KMS-11 (cell line): ENCODE results near the gene FOCAD.
A peak's percentile ranks its signal among the peaks of the same experiment; 100 is the strongest.
"Not testable (repeated sequence)": the region's sequence is repeated elsewhere in the genome, so short reads cannot be mapped to it uniquely, and the experiment has no call there.

ENCODE experiments used
- H2AFZ ChIP-seq: fragments of 200-600 bp; sonication (generic); 2 replicates; pipeline ENCODE4 v1.6.1; 2016; ENCODE audit warnings: antibody characterized with exemption, mixed run types, low read depth
- H3K27ac ChIP-seq: fragments of 200-600 bp; sonication (generic); 2 replicates; pipeline ENCODE4 v1.6.1; 2016; ENCODE audit warnings: mild to moderate bottlenecking, mixed run types
- H3K27me3 ChIP-seq: fragments of 200-600 bp; sonication (generic); 2 replicates; pipeline ENCODE4 v1.6.1; 2017; ENCODE audit warnings: mild to moderate bottlenecking, low read depth, mixed run types, moderate library complexity; ENCODE audit not compliant: insufficient read depth
- H3K36me3 ChIP-seq: fragments of 200-600 bp; sonication (generic); 2 replicates; pipeline ENCODE4 v1.6.1; 2017; ENCODE audit warnings: mild to moderate bottlenecking, mixed run types; ENCODE audit not compliant: insufficient read depth
- H3K4me1 ChIP-seq: fragments of 200-600 bp; sonication (generic); 2 replicates; pipeline ENCODE4 v1.6.1; 2016; ENCODE audit warnings: mild to moderate bottlenecking, low read depth, mixed run types; ENCODE audit not compliant: poor library complexity, severe bottlenecking
- H3K4me2 ChIP-seq: fragments of 200-600 bp; sonication (generic); 2 replicates; pipeline ENCODE4 v1.7.0; 2016; ENCODE audit warnings: mild to moderate bottlenecking, mixed run types
- H3K4me3 ChIP-seq: fragments of 200-600 bp; sonication (generic); IDR thresholded peaks from 2 replicates; pipeline ENCODE4 v1.6.1; 2017; ENCODE audit warnings: low read depth, low read length, mixed read lengths; ENCODE audit not compliant: insufficient read depth
- H3K79me2 ChIP-seq: fragments of 200-600 bp; sonication (generic); 2 replicates; pipeline ENCODE4 v1.6.1; 2016; ENCODE audit warnings: low read depth, mixed run types; ENCODE audit not compliant: insufficient read depth
- H3K9ac ChIP-seq: fragments of 200-600 bp; sonication (generic); 2 replicates; pipeline ENCODE4 v1.6.1; 2016; ENCODE audit warnings: mild to moderate bottlenecking, mixed run types
- H4K20me1 ChIP-seq: fragments of 200-600 bp; sonication (generic); 2 replicates; pipeline ENCODE4 v1.6.1; 2016; ENCODE audit warnings: mild to moderate bottlenecking, mixed run types; ENCODE audit not compliant: insufficient read depth
- CTCF ChIP-seq: fragments of 200-600 bp; sonication (generic); conservative IDR thresholded peaks from 2 replicates; pipeline ENCODE4 v1.6.1; 2017; ENCODE audit warnings: low read depth, mild to moderate bottlenecking, antibody characterized with exemption, low read length, moderate library complexity, mixed read lengths

Gene FOCAD

GRCh38 chr9:20649381-20649780 lies 34.7 kb upstream of the FOCAD start:
- Histone ChIP-seq H4K20me1 (no peaks in the 10 kb centered on the region), H2AFZ (no peak overlapping the region), H3K4me3 (no peak overlapping the region), H3K9ac (no peak overlapping the region), H3K4me2 (no peak overlapping the region), H3K79me2 (no peaks in the 10 kb centered on the region), H3K27me3 (no peaks in the 10 kb centered on the region), H3K27ac (no peak overlapping the region), H3K4me1 (no peaks in the 10 kb centered on the region), H3K36me3 (no peaks in the 10 kb centered on the region)
- no peak for TF ChIP-seq CTCF

GRCh38 chr9:20650313-20650712 lies 33.7 kb upstream of the FOCAD start:
- H3K4me2 ChIP-seq: no peak overlapping the region
- H3K36me3 ChIP-seq: no peaks in the 10 kb centered on the region
- H2AFZ ChIP-seq: no peak overlapping the region
- no peaks in the 10 kb centered on the region for H3K4me1 ChIP-seq
- no peak for TF ChIP-seq CTCF
- H3K27me3 ChIP-seq: no peaks in the 10 kb centered on the region
- no peak overlapping the region for H3K27ac ChIP-seq
- H3K79me2 ChIP-seq: no peaks in the 10 kb centered on the region
- H4K20me1 ChIP-seq: no peaks in the 10 kb centered on the region
- no peak overlapping the region for H3K9ac ChIP-seq
- no peak overlapping the region for H3K4me3 ChIP-seq

- no peak overlapping the region for H3K4me3 ChIP-seq
- H3K4me2 ChIP-seq: no peak overlapping the region
- H3K36me3 ChIP-seq: no peaks in the 10 kb centered on the region
- H3K4me1 ChIP-seq: no peaks in the 10 kb centered on the region
- no peak for TF ChIP-seq CTCF
- H4K20me1 ChIP-seq: no peaks in the 10 kb centered on the region
- no peaks in the 10 kb centered on the region for H3K27me3 ChIP-seq
- no peak overlapping the region for H2AFZ ChIP-seq
- no peak overlapping the region for H3K27ac ChIP-seq
- H3K9ac ChIP-seq: no peak overlapping the region
- H3K79me2 ChIP-seq: no peaks in the 10 kb centered on the region
These were observed 33.2 kb upstream of the FOCAD start for GRCh38 chr9:20650750-20651299.

DNA sequence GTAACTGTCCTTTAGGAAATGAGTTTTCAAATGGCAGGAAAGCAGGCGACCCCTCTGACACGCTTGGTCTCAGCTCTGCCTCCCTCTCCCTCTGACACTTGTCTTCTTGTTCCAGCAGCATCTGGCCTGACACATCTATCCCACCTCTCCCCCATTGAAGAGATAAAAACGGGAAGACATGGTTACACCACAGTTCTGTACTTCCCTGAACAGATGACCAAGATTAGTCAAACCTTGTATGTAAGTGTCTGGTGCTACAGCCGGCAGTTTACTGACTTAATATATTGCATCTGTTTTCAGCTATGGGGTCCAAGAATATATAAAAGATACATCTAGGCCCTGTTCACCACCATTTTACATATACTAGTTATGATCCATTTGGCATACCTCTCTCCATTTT lies 32.1 kb upstream of the FOCAD start:
- no peaks in the 10 kb centered on the region for H3K79me2 ChIP-seq
- H3K27ac ChIP-seq: no peak overlapping the region
- no peak overlapping the region for H3K9ac ChIP-seq
- H4K20me1 ChIP-seq: no peaks in the 10 kb centered on the region
- no peak overlapping the region for H2AFZ ChIP-seq
- H3K36me3 ChIP-seq: no peaks in the 10 kb centered on the region
- H3K4me3 ChIP-seq: no peak overlapping the region
- no peaks in the 10 kb centered on the region for H3K4me1 ChIP-seq
- no peak overlapping the region for H3K4me2 ChIP-seq
- no peaks in the 10 kb centered on the region for H3K27me3 ChIP-seq
- no peak for TF ChIP-seq CTCF

DNA sequence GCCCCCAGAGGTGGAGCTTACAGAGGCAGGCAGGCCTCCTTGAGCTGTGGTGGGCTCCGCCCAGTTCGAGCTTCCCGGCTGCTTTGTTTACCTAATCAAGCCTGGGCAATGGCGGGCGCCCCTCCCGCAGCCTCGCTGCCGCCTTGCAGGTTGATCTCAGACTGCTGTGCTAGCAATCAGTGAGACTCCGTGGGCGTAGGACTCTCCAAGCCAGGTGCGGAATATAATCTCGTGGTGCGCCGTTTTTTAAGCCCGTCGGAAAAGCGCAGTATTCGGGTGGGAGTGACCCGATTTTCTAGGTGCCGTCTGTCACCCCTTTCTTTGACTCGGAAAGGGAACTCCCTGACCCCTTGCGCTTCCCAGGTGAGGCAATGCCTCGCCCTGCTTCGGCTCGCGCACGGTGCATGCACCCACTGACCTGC lies 25.8 kb upstream of the FOCAD start:
- H3K4me1 ChIP-seq: peaks cover 28% of the 10 kb centered on the region
- H3K36me3 ChIP-seq, H3K4me3 ChIP-seq, H4K20me1 ChIP-seq, H3K27me3 ChIP-seq: not testable (repeated sequence)
- peak overlapping the region; percentile 90 for H3K27ac ChIP-seq
- H3K9ac ChIP-seq: peak overlapping the region; percentile 92
- peak overlapping the region; percentile 79; the same call in 1 of the 2 replicates for H3K4me2 ChIP-seq
- peak overlapping the region; percentile 50 for H2AFZ ChIP-seq
- H3K79me2 ChIP-seq: peaks cover 37% of the 10 kb centered on the region
